ENCODE measurements around the gene CCDC180.
"Not testable (repeated sequence)": the region's sequence is repeated elsewhere in the genome, so short reads cannot be mapped to it uniquely, and the experiment has no call there.

CCDC180 gene

DNA sequence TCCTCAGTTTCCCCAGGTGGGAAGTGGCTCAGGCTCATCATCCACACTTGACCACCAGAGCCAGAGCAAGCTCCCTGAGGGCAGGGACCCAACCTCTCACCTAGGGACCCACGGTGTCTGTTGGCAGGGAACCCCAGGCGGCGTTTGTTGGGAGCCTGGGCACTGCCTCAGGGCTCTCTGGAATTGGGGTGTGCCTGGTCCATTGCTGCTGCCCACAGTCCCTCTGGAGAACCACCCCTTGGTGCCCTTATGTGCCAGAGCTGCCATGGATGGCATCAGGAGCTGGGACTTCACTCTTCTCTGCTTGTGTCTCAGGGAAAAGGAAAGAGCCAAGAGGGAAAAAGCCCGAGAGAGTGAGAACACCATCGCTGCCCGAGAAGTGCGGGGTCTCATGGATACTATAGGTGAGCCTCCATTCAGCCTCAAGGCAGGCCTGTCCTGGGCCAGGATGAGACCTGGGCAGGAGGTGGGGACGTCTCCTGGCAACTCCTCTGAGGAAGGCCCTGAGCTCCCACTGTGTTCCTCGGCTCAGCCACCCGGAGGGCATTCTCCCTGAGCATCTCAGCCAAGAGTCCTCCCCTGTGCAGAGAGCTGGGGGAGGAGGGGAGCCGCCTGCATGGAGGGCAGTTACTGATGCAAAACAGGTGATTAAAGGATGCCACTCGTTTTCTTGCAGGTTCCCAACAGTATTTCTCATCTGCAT is 4.5 kb downstream of the CCDC180 start:
- DNase-seq (ENCODE audit: low read depth) = no peak

GRCh38 chr9:97312556-97312955 is 5.1 kb downstream of the CCDC180 start:
- no peak for DNase-seq (ENCODE audit: low read depth)

GRCh38 chr9:97313243-97313642 is 5.8 kb downstream of the CCDC180 start:
- DNase-seq (ENCODE audit: low read depth) = no peak

- DNase-seq (ENCODE audit: low read depth) = no peak
These were observed 6.3 kb downstream of the CCDC180 start for GRCh38 chr9:97313746-97314145.

DNA sequence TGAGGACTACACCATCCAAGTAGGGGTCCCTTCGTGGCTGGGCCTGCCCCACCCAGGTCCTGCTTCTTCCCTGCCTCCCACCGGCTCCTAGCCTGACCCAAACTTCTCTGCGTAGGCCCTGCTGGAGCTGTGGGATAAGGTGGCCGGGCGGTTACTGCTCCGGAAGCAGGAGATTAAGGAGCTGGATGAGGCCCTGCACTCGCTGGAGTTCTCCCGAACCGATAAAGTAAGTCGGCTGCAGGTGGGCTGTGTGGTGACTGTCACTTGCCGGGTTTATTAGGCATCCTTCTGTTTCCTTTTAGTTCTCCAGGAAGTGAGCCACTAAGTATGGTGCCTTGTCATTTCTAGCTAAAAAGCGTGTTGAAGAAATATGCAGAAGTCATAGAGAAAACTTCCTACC is 7.0 kb downstream of the CCDC180 start:
- no peak for DNase-seq (ENCODE audit: low read depth)

- DNase-seq (ENCODE audit: low read depth) = no peak
These were observed 8.1 kb downstream of the CCDC180 start for GRCh38 chr9:97315550-97315949.

DNA sequence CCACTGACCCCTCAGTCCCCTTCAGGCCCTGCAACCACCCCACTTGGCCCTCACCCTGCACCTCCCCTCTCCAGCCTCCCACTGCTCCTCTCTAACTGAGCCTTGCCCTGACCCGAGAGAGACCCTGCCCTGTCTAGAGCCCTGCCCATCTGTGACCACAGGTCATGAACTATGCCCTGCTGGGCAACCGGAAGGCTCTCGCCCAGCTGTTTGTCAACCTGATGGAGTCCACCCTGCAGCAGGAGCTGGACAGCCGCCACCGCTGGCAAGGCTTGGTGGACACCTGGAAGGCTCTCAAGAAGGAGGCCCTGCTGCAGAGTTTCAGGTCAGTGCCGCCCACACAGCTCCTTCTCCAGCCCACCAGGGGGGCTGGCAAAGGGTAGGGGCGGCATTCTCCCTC is 9.4 kb downstream of the CCDC180 start:
- DNase-seq (ENCODE audit: low read depth) = no peak

DNA sequence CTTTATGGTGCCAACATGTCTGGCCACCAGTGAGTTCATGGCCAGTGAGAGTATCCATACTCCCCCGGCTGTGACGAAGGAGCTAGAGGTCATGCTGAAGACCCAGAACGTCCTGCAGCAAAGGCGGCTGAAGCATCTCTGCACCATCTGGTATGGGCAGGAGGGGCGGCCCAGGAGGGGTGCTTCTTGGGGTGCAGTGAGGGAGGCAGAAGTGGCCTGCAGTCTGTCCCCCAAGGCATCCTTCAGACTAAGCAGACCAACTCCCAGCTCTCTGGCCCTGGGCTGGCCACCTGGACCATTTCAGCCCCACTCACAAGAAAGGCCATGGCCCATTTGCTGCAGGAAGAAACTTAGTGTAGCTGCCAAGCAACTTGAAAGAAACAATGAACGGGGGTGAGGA is 11.0 kb downstream of the CCDC180 start:
- DNase-seq (ENCODE audit: low read depth) = no peak

- DNase-seq (ENCODE audit: low read depth) = no peak
These were observed 11.9 kb downstream of the CCDC180 start for GRCh38 chr9:97319395-97319794.

DNA sequence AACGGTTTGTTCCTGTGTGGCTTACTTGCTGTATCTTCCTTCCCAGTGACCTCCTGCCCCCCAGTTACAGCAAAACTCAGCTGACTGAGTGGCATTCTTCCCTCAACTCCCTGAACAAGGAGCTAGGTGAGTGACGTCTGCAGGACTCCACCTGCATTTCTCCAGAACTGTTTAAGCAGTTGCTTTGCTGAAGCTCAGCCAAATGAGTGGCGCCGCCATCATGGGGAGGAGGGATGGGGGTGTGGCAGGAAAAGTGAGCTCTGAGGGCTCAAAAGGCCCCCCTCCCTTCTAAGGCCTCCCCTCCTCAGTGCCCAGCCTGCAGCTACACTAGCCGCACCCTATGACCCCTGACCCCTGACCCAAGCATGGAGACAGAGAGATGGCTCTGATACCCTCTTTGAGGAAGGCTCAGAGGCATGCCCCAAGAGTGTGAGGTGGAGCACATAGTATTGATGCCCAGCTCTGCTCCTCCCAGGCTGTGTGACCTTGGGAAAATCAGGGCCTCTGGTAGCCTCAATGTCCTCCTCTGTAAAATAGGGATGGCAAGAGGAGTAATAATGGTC is 12.7 kb downstream of the CCDC180 start:
- DNase-seq (ENCODE audit: low read depth) = no peak

GRCh38 chr9:97321251-97321650 is 13.8 kb downstream of the CCDC180 start:
- DNase-seq (ENCODE audit: low read depth) = no peak

DNA sequence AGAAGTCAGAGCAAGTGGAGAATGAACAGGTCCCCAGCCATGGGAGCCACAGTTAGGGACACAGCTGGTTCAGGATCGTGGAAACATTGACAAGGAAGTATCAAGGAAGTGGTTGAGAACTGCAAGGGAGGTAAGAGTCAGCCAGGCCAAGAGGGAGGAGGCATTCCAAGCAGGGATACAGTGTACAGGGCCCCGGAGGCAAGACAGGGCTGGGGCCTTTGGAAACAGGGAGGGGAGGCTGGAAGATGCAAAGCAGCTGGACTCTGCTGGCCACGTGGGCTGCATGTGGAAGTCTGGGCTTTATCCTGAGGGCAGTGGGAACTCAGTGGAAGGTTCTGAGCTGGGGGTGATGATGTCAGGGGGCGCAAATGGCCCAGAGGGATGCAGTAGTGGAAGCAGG is 14.2 kb downstream of the CCDC180 start:
- DNase-seq (ENCODE audit: low read depth) = no peak

DNA sequence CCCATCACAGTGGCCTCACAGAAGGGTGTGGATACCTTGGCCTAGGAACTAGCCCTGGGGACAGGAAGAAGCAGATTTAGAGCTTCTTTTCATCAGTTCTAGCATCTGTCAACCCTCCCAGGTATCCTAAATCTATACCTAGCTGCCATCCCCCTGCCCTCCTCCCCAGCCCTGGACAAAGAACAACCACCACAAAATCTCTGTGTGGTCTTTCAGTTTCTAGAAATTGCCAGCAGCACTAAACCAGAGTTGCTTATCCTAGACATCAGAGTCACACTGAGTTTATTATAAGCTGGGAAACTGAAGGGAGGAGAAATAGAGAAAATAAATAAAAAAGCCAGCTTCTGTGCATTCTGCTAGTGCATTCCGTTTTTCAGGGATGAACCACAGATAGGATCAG is 14.6 kb downstream of the CCDC180 start:
- no peak for DNase-seq (ENCODE audit: low read depth)

GRCh38 chr9:97324954-97325353 is 17.5 kb downstream of the CCDC180 start:
- no peak for DNase-seq (ENCODE audit: low read depth)

DNA sequence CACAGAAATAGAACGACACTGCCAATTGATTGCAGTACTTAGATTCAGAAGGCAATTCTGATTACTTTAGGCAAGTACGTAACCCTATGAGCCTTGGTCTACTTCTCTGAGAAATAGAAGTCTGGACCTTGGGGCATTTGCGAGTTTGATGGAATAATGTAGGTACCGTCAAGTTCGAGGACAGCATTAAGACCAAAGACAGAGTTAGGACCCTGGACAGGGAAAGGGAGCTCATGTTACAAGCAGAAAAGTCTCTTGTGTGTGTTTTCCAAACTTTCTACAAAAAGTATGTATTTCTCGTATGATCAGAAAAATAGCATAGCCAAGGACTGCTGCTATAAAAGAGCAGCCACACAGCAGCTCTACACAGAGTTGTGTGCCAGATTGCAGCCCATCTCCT is 20.1 kb downstream of the CCDC180 start:
- DNase-seq (ENCODE audit: low read depth) = no peak

DNA sequence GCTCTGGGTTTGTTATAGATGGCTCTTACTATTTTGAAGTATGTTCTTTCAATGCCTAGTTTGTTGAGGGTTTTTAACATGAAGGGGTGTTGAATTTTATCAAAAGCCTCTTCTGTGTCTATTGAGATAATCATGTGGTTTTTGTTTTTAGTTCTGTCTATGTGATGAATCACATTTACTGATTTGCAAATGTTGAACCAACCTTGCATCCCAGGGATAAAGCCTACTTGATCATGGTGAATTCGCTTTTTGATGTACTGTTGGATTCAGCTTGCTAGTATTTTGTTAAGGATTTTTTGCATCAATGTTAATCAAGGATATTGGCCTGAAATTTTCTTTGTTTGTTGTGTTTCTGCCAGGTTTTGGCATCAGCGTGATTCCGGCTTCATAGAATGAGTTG is 25.5 kb downstream of the CCDC180 start:
- no peak for DNase-seq (ENCODE audit: low read depth)

DNA sequence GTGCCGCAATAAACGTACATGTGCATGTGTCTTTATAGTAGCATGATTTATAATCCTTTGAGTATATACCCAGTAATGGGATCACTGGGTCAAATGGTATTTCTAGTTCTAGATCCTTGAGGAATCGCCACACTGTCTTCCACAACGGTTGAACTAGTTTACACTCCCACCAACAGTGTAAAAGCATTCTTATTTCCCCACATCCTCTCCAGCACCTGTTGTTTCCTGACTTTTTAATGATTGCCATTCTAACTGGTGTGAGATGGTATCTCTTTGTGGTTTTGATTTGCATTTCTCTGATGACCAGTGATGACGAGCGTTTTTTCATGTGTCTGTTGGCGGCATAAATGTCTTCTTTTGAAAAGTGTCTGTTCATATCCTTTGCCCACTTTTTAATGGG is 28.2 kb downstream of the CCDC180 start:
- not testable (repeated sequence) for DNase-seq (ENCODE audit: low read depth)

DNA sequence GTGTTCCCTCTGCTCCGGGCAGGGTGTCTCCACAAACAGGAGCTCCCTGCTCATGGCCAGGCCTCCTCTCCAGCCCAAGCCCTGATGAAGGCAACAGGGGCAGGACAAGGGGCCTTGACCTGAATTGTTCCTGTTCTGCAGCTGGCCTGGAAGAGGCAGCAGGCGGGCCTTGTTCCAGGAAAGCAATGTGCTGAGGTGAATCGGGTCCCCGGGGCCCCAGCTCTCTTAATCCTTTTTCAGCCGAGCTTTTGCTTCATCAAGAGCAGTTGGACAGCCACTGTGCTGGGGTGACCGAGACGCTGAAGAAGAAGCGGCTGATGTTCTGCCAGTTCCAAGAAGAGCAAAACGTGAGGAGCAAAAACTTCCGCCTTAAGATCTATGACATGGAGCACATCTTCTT is 41.4 kb downstream of the CCDC180 start:
- DNase-seq (ENCODE audit: low read depth) = no peak

- no peak for DNase-seq (ENCODE audit: low read depth)
These were observed 41.9 kb downstream of the CCDC180 start for GRCh38 chr9:97349400-97349799.

DNA sequence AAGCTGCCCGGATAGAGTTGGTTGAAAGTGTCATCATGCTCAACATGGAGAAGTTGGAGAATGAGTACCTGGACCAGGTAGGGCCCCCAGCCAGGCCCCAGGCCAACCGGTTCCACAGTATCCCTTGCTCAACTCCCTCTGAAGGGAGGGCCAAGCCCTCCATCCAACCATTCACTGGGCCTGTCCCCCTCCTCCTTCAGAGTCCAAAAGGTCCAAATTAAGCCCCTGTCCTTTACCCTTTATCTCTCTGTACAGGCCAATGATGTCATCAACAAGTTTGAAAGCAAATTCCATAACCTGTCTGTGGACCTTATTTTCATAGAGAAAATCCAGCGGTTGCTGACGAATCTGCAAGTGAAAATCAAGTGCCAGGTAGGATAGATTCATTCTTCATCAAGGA is 47.2 kb downstream of the CCDC180 start:
- no peak for DNase-seq (ENCODE audit: low read depth)

GRCh38 chr9:97357056-97357455 is 49.6 kb downstream of the CCDC180 start:
- no peak for DNase-seq (ENCODE audit: low read depth)
